ENCODE measurements around the gene RTCA. TPM values are rescaled to one million over a fixed set of nuclear protein-coding genes. Genes with fewer than 3 reads are reported as not detected.
A peak's percentile ranks its signal among the peaks of the same experiment; 100 is the strongest.
"Not testable (repeated sequence)": the region's sequence is repeated elsewhere in the genome, so short reads cannot be mapped to it uniquely, and the experiment has no call there.

RTCA gene
- total RNA-seq, 2 experiments from 2014 or later = 44.7 to 46.0 TPM

GRCh38 chr1:100323419-100324106 lies 57.5 kb downstream of the RTCA start:
- no peak for TF ChIP-seq CTCF (IDR thresholded peaks at IDR 0.05)
- Mint-ChIP-seq H3K4me1 (ENCODE audit: low read depth) (peaks cover 12% of the 10 kb centered on the region), H3K36me3 (ENCODE audit: low read depth) (peaks cover 3% of the 10 kb centered on the region), H3K9me3 (peaks cover 7% of the 10 kb centered on the region), H3K27me3 (no peaks in the 10 kb centered on the region), H3K4me3 (no peak overlapping the region), H3K27ac (peak overlapping the region; percentile 70)
- POLR2A ChIA-PET = no interaction called here
- intact Hi-C loops (cut with micrococcal nuclease) = no loop called here
- DNase-seq (no peak), ATAC-seq (no peak)
- CTCF ChIA-PET = interaction anchor here (1.1 kb wide), 1 partner anchor 136 kb away, joined by 4 read pairs; no protein-coding TSS in a partner anchor

GRCh38 chr1:100325415-100326324 lies 59.7 kb downstream of the RTCA start:
- Mint-ChIP-seq H3K27ac (no peak overlapping the region), H3K27me3 (no peaks in the 10 kb centered on the region), H3K4me3 (no peak overlapping the region), H3K4me1 (ENCODE audit: low read depth) (peaks cover 12% of the 10 kb centered on the region), H3K36me3 (ENCODE audit: low read depth) (peaks cover 3% of the 10 kb centered on the region), H3K9me3 (peaks cover 2% of the 10 kb centered on the region)
- no peak for TF ChIP-seq CTCF (IDR thresholded peaks at IDR 0.05)
- POLR2A ChIA-PET = no interaction called here
- DNase-seq (no peak), ATAC-seq (no peak)
- CTCF ChIA-PET = interaction anchor here (0.7 kb wide), 1 partner anchor 129 kb away, joined by 3 read pairs; no protein-coding TSS in a partner anchor
- intact Hi-C loops (cut with micrococcal nuclease) = no loop called here

GRCh38 chr1:100326325-100326670 lies 60.3 kb downstream of the RTCA start:
- CTCF ChIA-PET; H3K27me3 Mint-ChIP-seq; H3K9me3 Mint-ChIP-seq; DNase-seq; H3K36me3 Mint-ChIP-seq (ENCODE audit: low read depth); H3K27ac Mint-ChIP-seq; intact Hi-C loops (cut with micrococcal nuclease); POLR2A ChIA-PET; H3K4me3 Mint-ChIP-seq; ATAC-seq: not testable (repeated sequence)
- H3K4me1 Mint-ChIP-seq (ENCODE audit: low read depth) = peaks cover 12% of the 10 kb centered on the region

GRCh38 chr1:100328133-100328532 lies 62.1 kb downstream of the RTCA start:
- ChIA-PET CTCF (interaction anchor here (1.1 kb wide), 1 partner anchor 131 kb away, joined by 3 read pairs; no protein-coding TSS in a partner anchor), POLR2A (interaction anchor here (0.6 to 0.7 kb wide), 2 partner anchors 10 to 238 kb away, joined by 3 to 4 read pairs; no protein-coding TSS in a partner anchor)
- H3K27me3 Mint-ChIP-seq = no peaks in the 10 kb centered on the region
- no peak for ATAC-seq
- intact Hi-C loops (cut with micrococcal nuclease) = no loop called here
- H3K27ac Mint-ChIP-seq = no peak overlapping the region
- peaks cover 3% of the 10 kb centered on the region for H3K4me1 Mint-ChIP-seq (ENCODE audit: low read depth)
- no peak overlapping the region for H3K4me3 Mint-ChIP-seq
- no peak for TF ChIP-seq CTCF (IDR thresholded peaks at IDR 0.05)
- no peak for DNase-seq
- no peaks in the 10 kb centered on the region for H3K9me3 Mint-ChIP-seq
- no peaks in the 10 kb centered on the region for H3K36me3 Mint-ChIP-seq (ENCODE audit: low read depth)

GRCh38 chr1:100331146-100331545 lies 65.1 kb downstream of the RTCA start:
- CTCF ChIA-PET; H3K27me3 Mint-ChIP-seq; H3K36me3 Mint-ChIP-seq (ENCODE audit: low read depth); H3K4me3 Mint-ChIP-seq; H3K27ac Mint-ChIP-seq; intact Hi-C loops (cut with micrococcal nuclease); H3K4me1 Mint-ChIP-seq (ENCODE audit: low read depth); ATAC-seq; H3K9me3 Mint-ChIP-seq; POLR2A ChIA-PET; DNase-seq: not testable (repeated sequence)

GRCh38 chr1:100332331-100332730 lies 66.3 kb downstream of the RTCA start:
- TF ChIP-seq CTCF (IDR thresholded peaks at IDR 0.05) = no peak
- H3K4me3 Mint-ChIP-seq = no peak overlapping the region
- DNase-seq (no peak), ATAC-seq (no peak)
- H3K27ac Mint-ChIP-seq = no peak overlapping the region
- CTCF ChIA-PET = no interaction called here
- peaks cover 1% of the 10 kb centered on the region for H3K27me3 Mint-ChIP-seq
- POLR2A ChIA-PET = no interaction called here
- intact Hi-C loops (cut with micrococcal nuclease) = no loop called here
- no peaks in the 10 kb centered on the region for H3K36me3 Mint-ChIP-seq (ENCODE audit: low read depth)
- H3K4me1 Mint-ChIP-seq (ENCODE audit: low read depth) = no peaks in the 10 kb centered on the region
- H3K9me3 Mint-ChIP-seq = no peaks in the 10 kb centered on the region

All from activated CD8-positive, alpha-beta T cell treated with anti-CD3 and anti-CD28 coated beads for 36 hours (primary cell).